ENCODE measurements around the gene NEO1.

NEO1 gene

GRCh38 chr15:73030122-73030679 lies 22.1 kb upstream of the NEO1 start:
- DNase-seq: no peak

- no peak for DNase-seq
Observed at GRCh38 chr15:73031648-73032047, 20.6 kb upstream of the NEO1 start.

DNA sequence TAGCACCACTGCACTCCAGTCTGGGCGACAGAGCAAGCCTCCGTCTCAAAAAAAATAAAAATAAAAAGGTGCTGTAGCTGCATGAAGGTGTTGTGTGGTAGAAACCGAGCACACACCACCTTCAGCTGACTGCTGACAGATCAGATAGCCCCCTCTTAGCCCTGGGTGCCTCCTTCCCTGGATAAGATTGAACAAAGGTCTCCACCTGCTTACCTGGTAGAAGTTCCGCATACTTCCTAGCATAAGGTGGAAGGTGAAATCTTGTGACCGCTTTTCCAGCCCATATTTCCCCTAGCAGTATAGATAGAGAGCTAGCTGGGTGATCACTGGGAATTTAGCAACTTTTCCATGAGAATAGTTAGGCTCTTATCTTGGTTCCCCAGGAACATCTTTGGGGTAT lies 18.7 kb upstream of the NEO1 start:
- no peak for DNase-seq

GRCh38 chr15:73034221-73034620 lies 18.0 kb upstream of the NEO1 start:
- no peak for DNase-seq

GRCh38 chr15:73035221-73035620 lies 17.0 kb upstream of the NEO1 start:
- no peak for DNase-seq

- no peak for DNase-seq
Observed at GRCh38 chr15:73038220-73038619, 14.0 kb upstream of the NEO1 start.

DNA sequence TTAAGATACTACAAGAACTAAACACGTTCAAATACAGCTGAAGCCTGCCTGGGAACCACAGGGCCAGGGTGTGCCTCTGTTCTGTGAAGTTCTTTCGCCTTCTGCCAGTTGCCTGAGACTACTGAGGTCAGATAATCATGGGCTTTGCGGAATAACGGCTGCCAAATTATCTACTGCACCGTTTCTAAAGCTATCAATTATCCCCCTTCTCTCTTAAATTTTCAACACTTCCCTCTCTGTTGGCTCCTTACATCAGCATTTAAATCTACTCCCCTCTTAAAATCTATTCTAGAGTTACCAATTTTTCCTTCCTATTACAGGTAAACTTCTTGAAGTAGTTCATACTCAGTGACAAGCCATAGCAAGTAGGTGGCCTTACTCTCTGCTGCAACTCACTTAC lies 6.2 kb upstream of the NEO1 start:
- no peak for DNase-seq

DNA sequence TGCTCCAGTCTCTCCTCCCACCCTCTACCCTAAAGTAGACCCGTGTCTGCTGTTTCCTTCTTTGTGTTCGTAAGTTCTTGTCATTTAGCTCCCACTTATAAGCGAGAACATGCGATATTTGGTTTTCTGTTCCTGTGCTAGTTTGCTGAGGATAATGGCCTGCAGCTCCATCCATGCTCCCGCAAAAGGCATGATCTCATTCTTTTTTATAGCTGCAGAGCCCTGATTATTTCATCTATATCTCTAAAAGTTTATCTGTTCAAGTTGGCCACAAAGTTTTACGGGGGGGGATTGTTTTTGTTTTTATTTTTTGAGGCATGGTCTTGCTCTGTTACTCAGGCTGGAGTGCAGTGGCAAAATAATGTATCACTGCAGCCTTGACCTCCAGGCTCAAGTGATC lies 4.4 kb upstream of the NEO1 start:
- DNase-seq: no peak

GRCh38 chr15:73048624-73049295 lies 3.5 kb upstream of the NEO1 start:
- DNase-seq: no peak

DNA sequence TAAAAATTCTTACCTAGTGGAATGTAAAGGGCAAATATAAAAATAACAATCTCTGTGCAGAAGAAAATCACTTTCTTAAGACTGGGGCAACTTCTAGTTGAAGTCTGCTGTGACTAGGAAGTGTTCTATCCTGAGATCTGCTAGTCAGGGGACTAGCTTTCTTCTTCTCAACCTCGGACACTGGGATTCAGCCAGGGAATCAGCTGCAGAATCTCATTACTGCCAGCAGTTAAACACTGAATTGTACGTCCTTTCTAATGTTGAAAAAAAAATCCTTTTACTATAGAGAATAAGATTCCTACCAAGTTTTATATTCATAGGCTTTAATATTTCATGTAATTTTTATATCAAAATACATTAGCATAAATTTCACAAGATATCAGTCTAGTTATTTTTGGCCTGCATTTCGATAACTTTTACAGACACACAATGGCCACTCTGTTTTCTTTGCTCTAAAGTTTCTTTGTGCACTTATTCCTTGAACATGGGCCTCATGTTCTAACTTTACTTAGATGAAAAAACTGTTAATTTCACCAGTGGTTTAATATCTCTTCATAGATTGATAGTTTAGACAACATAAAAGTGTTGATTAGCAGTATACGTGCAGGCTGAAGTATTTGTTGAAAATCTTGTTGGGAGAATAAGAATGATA lies 2.6 kb upstream of the NEO1 start:
- DNase-seq: no peak

- DNase-seq: no peak
Observed at GRCh38 chr15:73050561-73051295, 1.5 kb upstream of the NEO1 start.

GRCh38 chr15:73051391-73051806 lies 864 bp upstream of the NEO1 start:
- DNase-seq: no peak

DNA sequence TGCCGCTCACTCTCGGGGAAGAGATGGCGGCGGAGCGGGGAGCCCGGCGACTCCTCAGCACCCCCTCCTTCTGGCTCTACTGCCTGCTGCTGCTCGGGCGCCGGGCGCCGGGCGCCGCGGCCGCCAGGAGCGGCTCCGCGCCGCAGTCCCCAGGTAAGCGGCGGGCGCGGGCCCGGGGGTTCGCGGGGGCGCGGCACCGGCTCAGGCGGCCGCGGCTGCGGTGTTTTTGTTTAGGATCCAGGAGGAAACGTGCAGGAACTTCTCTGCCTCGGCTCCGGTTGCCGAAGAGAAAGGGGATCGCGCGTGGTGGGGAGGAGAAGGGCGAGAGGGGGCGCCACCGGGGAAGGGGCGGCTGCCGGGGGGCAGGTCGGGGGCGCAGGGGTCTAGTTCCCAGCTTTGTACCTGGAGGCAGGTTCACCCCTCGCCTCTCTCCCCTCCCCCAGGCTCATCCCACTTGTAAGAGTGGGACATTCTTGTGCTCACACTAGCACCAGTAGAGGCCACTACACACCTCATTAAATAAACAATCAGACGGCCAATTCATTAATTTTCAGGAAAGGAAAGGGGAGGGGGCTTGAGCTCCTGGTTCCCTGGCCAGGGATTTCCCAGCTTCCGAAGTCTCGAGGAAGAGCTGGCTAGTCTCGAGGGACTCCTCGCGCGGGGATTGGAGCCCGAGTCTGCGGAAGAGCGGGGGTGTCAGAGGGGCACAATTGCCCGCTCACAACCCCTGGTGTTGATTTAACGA lies 562 bp downstream of the NEO1 start:
- DNase-seq: no peak

GRCh38 chr15:73053398-73053723 lies 1.1 kb downstream of the NEO1 start:
- DNase-seq: no peak

- DNase-seq: no peak
Observed at GRCh38 chr15:73054417-73054953, 2.2 kb downstream of the NEO1 start.

DNA sequence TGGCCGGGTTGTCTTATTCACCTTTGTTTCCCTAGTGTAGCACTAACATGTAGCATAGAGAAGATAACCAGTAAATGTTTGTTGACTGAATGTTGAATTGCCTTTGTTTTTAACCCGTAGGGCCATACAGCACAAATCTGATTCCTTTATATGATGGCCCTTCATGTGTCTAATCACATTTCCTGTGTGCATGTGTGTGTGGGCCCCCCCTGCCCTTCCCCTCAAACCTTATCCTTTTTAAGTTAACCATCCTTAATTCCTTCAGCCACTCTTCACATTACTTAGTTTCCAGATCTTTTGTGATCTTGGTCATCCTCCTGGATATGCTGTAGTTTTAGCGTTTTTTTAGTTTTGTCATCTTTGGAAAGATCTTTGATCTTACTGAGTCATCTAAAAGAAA lies 4.2 kb downstream of the NEO1 start:
- DNase-seq: no peak

GRCh38 chr15:73058437-73058836 lies 6.2 kb downstream of the NEO1 start:
- no peak for DNase-seq

GRCh38 chr15:73065114-73065513 lies 12.9 kb downstream of the NEO1 start:
- no peak for DNase-seq

DNA sequence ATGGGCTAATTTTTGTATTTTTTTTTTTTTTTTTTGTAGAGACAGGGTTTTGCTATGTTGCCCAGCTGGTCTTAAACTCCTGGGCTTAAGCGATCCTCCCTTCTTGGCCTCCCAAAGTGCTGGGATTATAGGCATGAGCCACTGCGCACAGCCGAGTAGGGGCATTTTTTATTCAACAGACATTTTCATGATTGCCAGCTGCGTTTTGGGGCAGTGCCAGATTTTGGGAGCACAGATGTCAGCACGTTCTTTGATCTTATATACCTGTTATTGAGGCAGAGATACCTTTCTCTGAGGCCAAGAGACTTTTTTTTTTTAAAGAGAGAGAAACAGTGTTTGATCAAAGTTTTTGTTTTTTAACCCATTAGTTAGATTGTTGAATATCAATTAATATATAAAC lies 16.8 kb downstream of the NEO1 start:
- no peak for DNase-seq

- DNase-seq: no peak
Observed at GRCh38 chr15:73072894-73073293, 20.6 kb downstream of the NEO1 start.

DNA sequence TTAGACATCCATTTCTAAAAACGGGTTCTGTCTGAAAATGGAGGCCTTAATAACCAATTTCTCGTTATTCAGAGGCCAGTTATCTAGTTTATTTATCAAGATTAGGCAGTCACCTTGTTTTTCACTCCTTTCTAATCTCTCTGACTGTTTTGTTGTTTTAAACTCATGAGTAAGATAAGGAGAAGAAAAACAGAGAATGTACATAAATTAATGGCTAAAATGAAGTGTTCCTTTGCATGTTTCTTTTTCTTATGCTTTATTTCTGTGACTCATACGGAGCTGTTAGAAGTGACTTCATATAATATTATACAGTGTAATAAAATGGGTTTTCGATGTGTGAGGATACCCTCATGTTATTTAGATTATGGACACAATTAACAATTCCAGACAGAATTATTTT lies 22.0 kb downstream of the NEO1 start:
- no peak for DNase-seq

DNA sequence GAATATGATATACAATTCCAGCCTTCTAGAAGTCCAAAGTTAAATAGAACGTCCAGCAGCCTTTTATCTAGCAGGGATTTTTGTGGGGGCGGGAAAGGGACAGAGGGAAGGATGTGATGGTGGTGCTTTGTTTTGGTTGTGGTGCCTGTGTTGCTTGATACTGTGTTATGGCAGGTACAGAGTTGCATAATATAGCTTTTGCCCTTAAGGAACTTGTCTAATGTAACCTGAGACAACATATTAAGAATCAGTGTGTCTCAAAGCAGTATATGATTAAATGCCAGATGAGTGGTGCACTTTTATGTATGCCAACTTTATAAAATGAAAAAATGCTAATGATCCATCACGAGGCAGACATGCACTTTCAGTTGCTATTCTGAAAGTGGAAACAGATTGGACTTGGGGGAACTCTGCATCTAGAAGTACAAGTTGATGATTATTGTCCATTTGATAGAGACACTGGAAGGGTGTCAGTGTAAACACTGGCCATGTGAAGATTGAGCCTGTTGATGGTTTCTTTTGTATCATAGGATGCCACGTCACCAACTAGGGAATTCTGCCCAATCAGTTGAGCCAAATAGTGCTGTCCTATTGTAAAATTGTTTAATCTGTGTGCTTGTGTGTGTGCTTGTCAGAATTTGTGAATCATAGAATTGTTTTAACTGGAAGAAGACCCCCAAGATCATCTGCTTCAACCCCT lies 23.0 kb downstream of the NEO1 start:
- no peak for DNase-seq
